Measurements from ENCODE around the gene SPRYD4.

SPRYD4 gene

GRCh38 chr12:56468216-56469006 is at the start of gene SPRYD4:
SPRYD4 (plus strand) TSS chr12:56468578; CDS start chr12:56468592, 14 bp downstream.
- TF ChIP-seq RARB (CRISPR knock-in tag; IDR thresholded peaks at IDR 0.05) (no peak), ZNF70 (CRISPR knock-in tag; IDR thresholded peaks at IDR 0.05) (no peak), PATZ1 (CRISPR knock-in tag; IDR thresholded peaks at IDR 0.05; ENCODE audit: borderline replicate concordance) (no peak), ISL1 (CRISPR knock-in tag; IDR thresholded peaks at IDR 0.05) (no peak), TCF4 (CRISPR knock-in tag; IDR thresholded peaks at IDR 0.05; ENCODE audit: borderline replicate concordance) (no peak; the same call in 1 of the 2 replicates), ESRRG (CRISPR knock-in tag; IDR thresholded peaks at IDR 0.05) (no peak), ZFP30 (CRISPR knock-in tag; IDR thresholded peaks at IDR 0.05) (no peak), SNAI2 (CRISPR knock-in tag; IDR thresholded peaks at IDR 0.05) (no peak), CSRNP3 (CRISPR knock-in tag; IDR thresholded peaks at IDR 0.05) (no peak), PPARA (CRISPR knock-in tag; IDR thresholded peaks at IDR 0.05; ENCODE audit: borderline replicate concordance) (no peak), CSDC2 (CRISPR knock-in tag; IDR thresholded peaks at IDR 0.05) (no peak), ZC3H10 (CRISPR knock-in tag; IDR thresholded peaks at IDR 0.05) (no peak), GLIS3 (CRISPR knock-in tag; IDR thresholded peaks at IDR 0.05) (no peak), TOX (CRISPR knock-in tag; IDR thresholded peaks at IDR 0.05; ENCODE audit: borderline replicate concordance) (no peak), CREB5 (CRISPR knock-in tag; IDR thresholded peaks at IDR 0.05; ENCODE audit: low read depth) (no peak), POU6F1 (CRISPR knock-in tag; IDR thresholded peaks at IDR 0.05; ENCODE audit: borderline replicate concordance, low read depth) (no peak)
- peak; percentile 94 for ATAC-seq

GRCh38 chr12:56420411-56420810 is 48.0 kb upstream of the SPRYD4 start:
- ATAC-seq: no peak

More at GRCh38 chr12:56420411-56420810, 48.0 kb upstream of the SPRYD4 start:
- TF ChIP-seq TSHZ2 (CRISPR knock-in tag; IDR thresholded peaks at IDR 0.05): no peak
- TF ChIP-seq ZFP30 (CRISPR knock-in tag; IDR thresholded peaks at IDR 0.05): no peak
- TF ChIP-seq ZNF8 (CRISPR knock-in tag; IDR thresholded peaks at IDR 0.05): no peak
- TF ChIP-seq ARNTL (CRISPR knock-in tag; IDR thresholded peaks at IDR 0.05; ENCODE audit: borderline replicate concordance, low read depth): no peak
- TF ChIP-seq CSRNP3 (CRISPR knock-in tag; IDR thresholded peaks at IDR 0.05): no peak
- no peak for TF ChIP-seq ZNF565 (CRISPR knock-in tag; conservative IDR thresholded peaks at IDR 0.05; ENCODE audit: low read depth)
- TF ChIP-seq RARB (CRISPR knock-in tag; IDR thresholded peaks at IDR 0.05): no peak
- no peak for TF ChIP-seq ZNF70 (CRISPR knock-in tag; IDR thresholded peaks at IDR 0.05)
- TF ChIP-seq ZC3H10 (CRISPR knock-in tag; IDR thresholded peaks at IDR 0.05): no peak
- no peak for TF ChIP-seq POU6F1 (CRISPR knock-in tag; IDR thresholded peaks at IDR 0.05; ENCODE audit: borderline replicate concordance, low read depth)
- no peak for TF ChIP-seq ISL1 (CRISPR knock-in tag; IDR thresholded peaks at IDR 0.05)
- no peak for TF ChIP-seq GLIS3 (CRISPR knock-in tag; IDR thresholded peaks at IDR 0.05)
- TF ChIP-seq BACH2 (CRISPR knock-in tag; IDR thresholded peaks at IDR 0.05; ENCODE audit: borderline replicate concordance): no peak
- no peak for TF ChIP-seq ESRRG (CRISPR knock-in tag; IDR thresholded peaks at IDR 0.05)
- no peak for TF ChIP-seq TCF4 (CRISPR knock-in tag; IDR thresholded peaks at IDR 0.05; ENCODE audit: borderline replicate concordance)
- no peak for TF ChIP-seq CSDC2 (CRISPR knock-in tag; IDR thresholded peaks at IDR 0.05)
- no peak for TF ChIP-seq ZFP3 (CRISPR knock-in tag; IDR thresholded peaks at IDR 0.05)
- TF ChIP-seq PPARA (CRISPR knock-in tag; IDR thresholded peaks at IDR 0.05; ENCODE audit: borderline replicate concordance): no peak
- TF ChIP-seq SNAI2 (CRISPR knock-in tag; IDR thresholded peaks at IDR 0.05): no peak
- no peak for TF ChIP-seq OSR1 (CRISPR knock-in tag; IDR thresholded peaks at IDR 0.05)

Data from SK-N-SH treated with all-trans-retinoic acid at 6 μM for 48 hours (cell line).